ENCODE measurements around the gene SH2D3C.

SH2D3C gene

DNA sequence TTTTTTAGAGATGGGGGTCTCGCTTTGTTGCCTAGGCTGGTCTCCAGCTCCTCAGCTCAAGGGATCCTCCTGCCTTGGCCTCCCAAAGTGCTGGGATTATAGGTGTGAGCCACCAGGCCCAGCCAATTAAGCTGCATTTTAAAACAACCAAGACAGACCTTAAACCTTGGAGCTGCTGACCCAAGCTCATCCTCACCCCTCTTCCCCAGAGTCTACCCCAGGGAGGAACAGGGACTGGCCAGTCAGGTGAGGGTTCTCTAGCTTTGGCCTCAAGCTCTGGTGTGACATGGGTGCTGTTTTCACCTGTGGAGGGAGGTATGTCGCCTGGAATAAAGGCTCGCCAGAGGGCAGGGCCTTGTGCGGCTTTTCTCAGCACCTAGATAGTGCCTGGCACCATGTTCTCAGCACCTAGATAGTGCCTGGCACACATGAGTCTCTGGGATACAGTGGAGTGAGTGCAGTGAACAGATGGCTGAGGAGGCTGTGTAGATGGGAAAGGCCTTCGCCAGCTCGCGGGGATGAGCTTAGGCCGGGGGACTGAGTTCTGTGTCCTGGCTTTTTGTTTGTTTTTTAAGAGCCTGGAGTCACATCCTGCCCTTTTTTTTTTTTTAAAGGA lies 14.7 kb upstream of the SH2D3C start:
- H2AFZ ChIP-seq (ENCODE audit: low read depth, low read length): no peak overlapping the region
- H3K79me1 ChIP-seq (replicated peaks; ENCODE audit: low read length, poor library complexity, severe bottlenecking): peaks cover 32% of the 10 kb centered on the region
- H3K9ac ChIP-seq (ENCODE audit: low read length): peak overlapping the region; percentile 52
- peak; percentile 33 for DNase-seq
- no peak overlapping the region for H3K4ac ChIP-seq (ENCODE audit: low read depth in 1 of 2, low read length in 2 of 2)
- H2BK15ac ChIP-seq (ENCODE audit: low read depth, poor library complexity, severe bottlenecking): no peak overlapping the region
- no peak overlapping the region for H2BK12ac ChIP-seq (ENCODE audit: low read length in 2 of 2)
- H3K4me2 ChIP-seq (ENCODE audit: low read length, poor library complexity, severe bottlenecking): no peak overlapping the region
- no peak overlapping the region for H2AK5ac ChIP-seq (ENCODE audit: low read length, severe bottlenecking)
- no peak overlapping the region for H3K18ac ChIP-seq (ENCODE audit: low read depth in 1 of 2, low read length in 2 of 2)
- no peak overlapping the region for H3K27ac ChIP-seq (ENCODE audit: low read length, poor library complexity, severe bottlenecking)
- no peak overlapping the region for H3K4me3 ChIP-seq (ENCODE audit: insufficient read depth in 1 of 2, low read depth in 1 of 2, low read length in 2 of 2)
- 75% methylated on average over 7 of the region's 8 CpGs for WGBS
- H4K91ac ChIP-seq (ENCODE audit: low read length): no peak overlapping the region
- peak overlapping the region; percentile 57 for H4K8ac ChIP-seq (ENCODE audit: low read length)
- H3K23ac ChIP-seq (ENCODE audit: low read length in 2 of 2): no peak overlapping the region
- H3K4me1 ChIP-seq (ENCODE audit: control insufficient read depth, insufficient read depth, low read depth, low read length): peaks cover 27% of the 10 kb centered on the region
- peaks cover 58 to 63% of the 10 kb centered on the region in 2 experiments for H3K36me3 ChIP-seq (ENCODE audit: control insufficient read depth in 1 of 2, insufficient read depth in 2 of 2, low read depth in 1 of 2, low read length in 2 of 2)
- no peak overlapping the region for H2BK120ac ChIP-seq (ENCODE audit: low read depth, low read length)
- no peak overlapping the region for H3K14ac ChIP-seq (ENCODE audit: low read length in 2 of 2)
- H2BK5ac ChIP-seq (ENCODE audit: low read depth, low read length, poor library complexity, severe bottlenecking): no peak overlapping the region
- H3K27me3 ChIP-seq (ENCODE audit: control insufficient read depth in 1 of 2, insufficient read depth in 1 of 2, low read length in 2 of 2): no peaks in the 10 kb centered on the region
- no peaks in the 10 kb centered on the region for H3K9me3 ChIP-seq (ENCODE audit: control insufficient read depth, low read length)

DNA sequence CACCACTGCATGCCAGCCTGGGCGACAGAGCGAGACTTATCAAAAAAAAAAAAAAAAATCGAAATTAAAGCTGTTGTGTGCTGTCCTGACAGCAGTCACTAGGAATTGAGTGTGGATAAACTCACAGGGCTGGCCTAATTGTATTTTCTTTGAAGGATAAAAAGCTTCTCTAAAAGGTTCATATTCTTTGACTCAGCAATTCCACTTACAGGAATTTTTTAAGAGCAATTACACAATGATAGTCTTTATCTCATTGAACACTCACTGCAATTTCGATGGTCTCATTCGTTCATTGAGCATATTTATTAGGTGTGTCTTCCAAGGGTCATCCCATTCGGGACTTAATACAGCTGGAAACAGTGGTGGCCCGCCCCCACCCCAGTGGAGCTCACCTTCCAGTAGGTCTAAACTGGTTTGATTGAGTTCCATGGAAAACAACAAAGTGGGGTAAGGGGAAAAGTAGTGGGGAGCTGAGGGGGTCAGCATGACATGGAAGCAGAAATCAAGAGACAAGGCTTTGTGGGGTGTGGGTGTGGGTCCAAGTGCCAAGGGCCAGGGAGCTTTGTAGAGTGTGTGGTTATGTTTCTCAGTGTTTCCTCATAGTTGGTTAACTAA lies 14.1 kb upstream of the SH2D3C start:
- Histone ChIP-seq H3K18ac (ENCODE audit: low read depth in 1 of 2, low read length in 2 of 2) (no peak overlapping the region), H4K91ac (ENCODE audit: low read length) (no peak overlapping the region), H3K14ac (ENCODE audit: low read length in 2 of 2) (no peak overlapping the region), H3K4ac (ENCODE audit: low read depth in 1 of 2, low read length in 2 of 2) (no peak overlapping the region), H3K27me3 (ENCODE audit: control insufficient read depth in 1 of 2, insufficient read depth in 1 of 2, low read length in 2 of 2) (no peaks in the 10 kb centered on the region), H2AFZ (ENCODE audit: low read depth, low read length) (no peak overlapping the region), H3K36me3 (ENCODE audit: control insufficient read depth in 1 of 2, insufficient read depth in 2 of 2, low read depth in 1 of 2, low read length in 2 of 2) (peaks cover 65 to 70% of the 10 kb centered on the region in 2 experiments), H3K4me2 (ENCODE audit: low read length, poor library complexity, severe bottlenecking) (no peak overlapping the region), H2BK12ac (ENCODE audit: low read length in 2 of 2) (peak overlapping the region in 1 of 2 experiments; percentile 38), H3K4me3 (ENCODE audit: insufficient read depth in 1 of 2, low read depth in 1 of 2, low read length in 2 of 2) (no peak overlapping the region), H4K8ac (ENCODE audit: low read length) (peak overlapping the region; percentile 39), H3K4me1 (ENCODE audit: control insufficient read depth, insufficient read depth, low read depth, low read length) (peaks cover 31% of the 10 kb centered on the region), H3K9ac (ENCODE audit: low read length) (no peak overlapping the region), H2BK15ac (ENCODE audit: low read depth, poor library complexity, severe bottlenecking) (no peak overlapping the region), H2BK5ac (ENCODE audit: low read depth, low read length, poor library complexity, severe bottlenecking) (no peak overlapping the region), H3K23ac (ENCODE audit: low read length in 2 of 2) (no peak overlapping the region), H2BK120ac (ENCODE audit: low read depth, low read length) (no peak overlapping the region), H2AK5ac (ENCODE audit: low read length, severe bottlenecking) (no peak overlapping the region), H3K79me1 (replicated peaks; ENCODE audit: low read length, poor library complexity, severe bottlenecking) (peaks cover 33% of the 10 kb centered on the region), H3K9me3 (ENCODE audit: control insufficient read depth, low read length) (no peaks in the 10 kb centered on the region), H3K27ac (ENCODE audit: low read length, poor library complexity, severe bottlenecking) (no peak overlapping the region)
- WGBS: 89% methylated on average over 7 of the region's 7 CpGs
- DNase-seq: no peak

DNA sequence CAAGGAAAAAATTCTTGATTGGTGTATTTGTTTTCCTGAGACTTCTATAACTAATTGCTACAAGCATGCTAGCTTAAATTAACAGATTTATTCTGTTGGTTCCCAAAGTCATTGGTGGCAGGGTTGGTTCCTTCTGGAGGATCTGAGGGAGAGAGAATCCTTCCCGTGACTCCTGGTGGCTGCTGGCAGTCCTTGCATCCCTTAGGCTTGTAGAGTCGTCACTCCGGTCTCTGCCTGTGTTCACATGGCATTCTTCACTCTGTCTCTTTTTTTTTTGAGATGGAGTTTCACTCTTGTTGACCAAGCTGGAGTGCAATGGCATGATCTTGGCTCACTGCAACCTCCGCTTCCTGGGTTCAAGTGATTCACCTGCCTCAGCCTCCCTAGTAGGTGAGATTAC lies 12.6 kb upstream of the SH2D3C start:
- no peaks in the 10 kb centered on the region for H3K9me3 ChIP-seq (ENCODE audit: control insufficient read depth, low read length)
- no peak overlapping the region for H4K91ac ChIP-seq (ENCODE audit: low read length)
- H3K23ac ChIP-seq (ENCODE audit: low read length in 2 of 2): no peak overlapping the region
- H3K18ac ChIP-seq (ENCODE audit: low read depth in 1 of 2, low read length in 2 of 2): no peak overlapping the region
- no peak overlapping the region for H2BK120ac ChIP-seq (ENCODE audit: low read depth, low read length)
- 87% methylated on average over 4 of the region's 4 CpGs for WGBS
- H2BK12ac ChIP-seq (ENCODE audit: low read length in 2 of 2): no peak overlapping the region
- H3K14ac ChIP-seq (ENCODE audit: low read length in 2 of 2): no peak overlapping the region
- H4K8ac ChIP-seq (ENCODE audit: low read length): no peak overlapping the region
- no peak overlapping the region for H3K27ac ChIP-seq (ENCODE audit: low read length, poor library complexity, severe bottlenecking)
- H2AK5ac ChIP-seq (ENCODE audit: low read length, severe bottlenecking): no peak overlapping the region
- no peak overlapping the region for H3K4ac ChIP-seq (ENCODE audit: low read depth in 1 of 2, low read length in 2 of 2)
- H3K36me3 ChIP-seq (ENCODE audit: control insufficient read depth in 1 of 2, insufficient read depth in 2 of 2, low read depth in 1 of 2, low read length in 2 of 2): peaks cover 70 to 72% of the 10 kb centered on the region in 2 experiments
- DNase-seq: no peak
- H3K4me3 ChIP-seq (ENCODE audit: insufficient read depth in 1 of 2, low read depth in 1 of 2, low read length in 2 of 2): no peak overlapping the region
- H3K79me1 ChIP-seq (replicated peaks; ENCODE audit: low read length, poor library complexity, severe bottlenecking): peaks cover 33% of the 10 kb centered on the region
- no peak overlapping the region for H2BK15ac ChIP-seq (ENCODE audit: low read depth, poor library complexity, severe bottlenecking)
- no peaks in the 10 kb centered on the region for H3K27me3 ChIP-seq (ENCODE audit: control insufficient read depth in 1 of 2, insufficient read depth in 1 of 2, low read length in 2 of 2)
- no peak overlapping the region for H3K4me2 ChIP-seq (ENCODE audit: low read length, poor library complexity, severe bottlenecking)
- peaks cover 24% of the 10 kb centered on the region for H3K4me1 ChIP-seq (ENCODE audit: control insufficient read depth, insufficient read depth, low read depth, low read length)
- H3K9ac ChIP-seq (ENCODE audit: low read length): no peak overlapping the region
- H2AFZ ChIP-seq (ENCODE audit: low read depth, low read length): no peak overlapping the region
- H2BK5ac ChIP-seq (ENCODE audit: low read depth, low read length, poor library complexity, severe bottlenecking): no peak overlapping the region

DNA sequence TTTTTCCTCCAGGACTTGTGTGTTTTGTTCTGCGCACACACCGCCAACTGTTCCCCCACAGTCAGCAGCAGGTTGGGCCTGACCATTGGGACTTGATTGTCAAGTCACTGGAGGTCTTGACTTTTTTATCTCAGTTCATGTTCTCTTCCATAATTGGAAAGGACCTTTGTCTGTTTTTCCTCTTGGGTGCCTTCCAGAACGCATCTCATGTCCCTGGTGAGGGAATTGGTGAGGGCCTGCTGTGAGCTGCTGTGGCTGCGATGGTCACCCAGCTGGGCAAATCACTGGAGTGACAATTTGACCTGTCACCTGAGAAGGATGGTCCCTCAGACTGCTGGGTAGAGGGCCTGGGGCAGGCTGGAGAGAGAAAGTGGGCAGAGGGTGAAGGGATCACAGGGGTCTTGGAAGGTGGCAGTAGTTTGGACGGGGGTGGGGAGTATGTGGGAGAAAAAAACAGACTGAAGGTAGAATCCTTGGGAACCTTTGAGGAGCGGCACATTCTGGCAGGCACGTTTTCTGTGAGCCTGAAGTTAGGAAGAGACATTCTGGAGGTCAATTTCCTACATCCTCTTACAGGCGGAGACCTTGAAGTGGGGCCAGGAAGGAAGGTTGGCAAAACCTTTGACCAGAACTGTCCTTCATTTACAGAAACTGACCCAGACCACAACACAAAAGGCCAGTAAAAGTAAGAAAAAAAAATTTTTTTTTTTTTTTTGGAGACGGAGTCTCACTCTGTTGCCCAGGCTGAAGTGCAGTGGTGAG lies 11.8 kb upstream of the SH2D3C start:
- Histone ChIP-seq H3K23ac (ENCODE audit: low read length in 2 of 2) (no peak overlapping the region), H3K9me3 (ENCODE audit: control insufficient read depth, low read length) (no peaks in the 10 kb centered on the region), H2BK120ac (ENCODE audit: low read depth, low read length) (no peak overlapping the region), H2BK12ac (ENCODE audit: low read length in 2 of 2) (no peak overlapping the region), H2AK5ac (ENCODE audit: low read length, severe bottlenecking) (no peak overlapping the region), H4K8ac (ENCODE audit: low read length) (no peak overlapping the region), H2BK15ac (ENCODE audit: low read depth, poor library complexity, severe bottlenecking) (no peak overlapping the region), H2AFZ (ENCODE audit: low read depth, low read length) (no peak overlapping the region), H3K36me3 (ENCODE audit: control insufficient read depth in 1 of 2, insufficient read depth in 2 of 2, low read depth in 1 of 2, low read length in 2 of 2) (peaks cover 70 to 72% of the 10 kb centered on the region in 2 experiments), H3K27ac (ENCODE audit: low read length, poor library complexity, severe bottlenecking) (no peak overlapping the region), H3K4ac (ENCODE audit: low read depth in 1 of 2, low read length in 2 of 2) (no peak overlapping the region), H3K4me2 (ENCODE audit: low read length, poor library complexity, severe bottlenecking) (no peak overlapping the region), H2BK5ac (ENCODE audit: low read depth, low read length, poor library complexity, severe bottlenecking) (no peak overlapping the region), H3K79me1 (replicated peaks; ENCODE audit: low read length, poor library complexity, severe bottlenecking) (peaks cover 33% of the 10 kb centered on the region), H3K4me3 (ENCODE audit: insufficient read depth in 1 of 2, low read depth in 1 of 2, low read length in 2 of 2) (no peak overlapping the region), H3K18ac (ENCODE audit: low read depth in 1 of 2, low read length in 2 of 2) (no peak overlapping the region), H3K14ac (ENCODE audit: low read length in 2 of 2) (no peak overlapping the region), H4K91ac (ENCODE audit: low read length) (peak overlapping the region; percentile 36), H3K27me3 (ENCODE audit: control insufficient read depth in 1 of 2, insufficient read depth in 1 of 2, low read length in 2 of 2) (no peaks in the 10 kb centered on the region), H3K4me1 (ENCODE audit: control insufficient read depth, insufficient read depth, low read depth, low read length) (peaks cover 22% of the 10 kb centered on the region), H3K9ac (ENCODE audit: low read length) (peak overlapping the region; percentile 14)
- WGBS: 94% methylated on average over 7 of the region's 9 CpGs
- DNase-seq: no peak
